ENCODE results near the gene PNRC2. TPM values are rescaled to one million over a fixed set of nuclear protein-coding genes. Genes with fewer than 3 reads are reported as not detected.

PNRC2 gene
- total RNA-seq, 1 experiment from 2014 or later = 67.7 TPM

GRCh38 chr1:23927097-23927496 lies 32.5 kb upstream of the PNRC2 start:
- Histone ChIP-seq H3K36me3 (ENCODE audit: low read depth) (no peaks in the 10 kb centered on the region), H3K9me3 (ENCODE audit: insufficient read depth, low read depth) (no peaks in the 10 kb centered on the region), H3F3A (ENCODE audit: insufficient read depth, low read depth) (no peaks in the 10 kb centered on the region), H3K27ac (no peak overlapping the region), H3K4me1 (replicated peaks; ENCODE audit: insufficient read depth) (no peaks in the 10 kb centered on the region), H4K20me1 (ENCODE audit: insufficient read depth) (no peaks in the 10 kb centered on the region), H3K27me3 (ENCODE audit: insufficient read depth, low read depth) (no peaks in the 10 kb centered on the region), H3K9me2 (ENCODE audit: insufficient read depth) (no peaks in the 10 kb centered on the region), H3K4me2 (no peak overlapping the region), H3K4me3 (no peak overlapping the region), H2AFZ (no peak overlapping the region), H3K79me2 (ENCODE audit: low read depth) (no peaks in the 10 kb centered on the region)
- DNase-seq = no peak
- TF ChIP-seq EZH2 (IDR thresholded peaks at IDR 0.05; ENCODE audit: low read depth) (no peak), CTCF (conservative IDR thresholded peaks at IDR 0.05) (no peak)
- ChIA-PET POLR2A (ENCODE audit: unreplicated experiment) (no interaction called here), CTCF (no interaction called here)
- BruUV-seq (replicated peaks) = no TSS peak
- intact Hi-C loops (cut with micrococcal nuclease; ENCODE audit: unreplicated experiment) = no loop called here

- H3K36me3 ChIP-seq (ENCODE audit: low read depth) = no peaks in the 10 kb centered on the region
- no peak overlapping the region for H3K27ac ChIP-seq
- CTCF ChIA-PET = no interaction called here
- no peaks in the 10 kb centered on the region for H3K9me3 ChIP-seq (ENCODE audit: insufficient read depth, low read depth)
- H2AFZ ChIP-seq = no peak overlapping the region
- no peak for DNase-seq
- no peaks in the 10 kb centered on the region for H3K9me2 ChIP-seq (ENCODE audit: insufficient read depth)
- no peaks in the 10 kb centered on the region for H3F3A ChIP-seq (ENCODE audit: insufficient read depth, low read depth)
- no peak for TF ChIP-seq CTCF (conservative IDR thresholded peaks at IDR 0.05)
- no peak for TF ChIP-seq EZH2 (IDR thresholded peaks at IDR 0.05; ENCODE audit: low read depth)
- no peak overlapping the region for H3K4me3 ChIP-seq
- POLR2A ChIA-PET (ENCODE audit: unreplicated experiment) = no interaction called here
- no peaks in the 10 kb centered on the region for H3K79me2 ChIP-seq (ENCODE audit: low read depth)
- H3K4me2 ChIP-seq = no peak overlapping the region
- BruUV-seq (replicated peaks) = no TSS peak
- intact Hi-C loops (cut with micrococcal nuclease; ENCODE audit: unreplicated experiment) = no loop called here
- H3K27me3 ChIP-seq (ENCODE audit: insufficient read depth, low read depth) = no peaks in the 10 kb centered on the region
- no peaks in the 10 kb centered on the region for H3K4me1 ChIP-seq (replicated peaks; ENCODE audit: insufficient read depth)
- H4K20me1 ChIP-seq (ENCODE audit: insufficient read depth) = no peaks in the 10 kb centered on the region
Observed at GRCh38 chr1:23928789-23929188, 30.8 kb upstream of the PNRC2 start.

GRCh38 chr1:23930270-23930669 lies 29.4 kb upstream of the PNRC2 start:
- H3K9me3 ChIP-seq (ENCODE audit: insufficient read depth, low read depth) = no peaks in the 10 kb centered on the region

More at GRCh38 chr1:23930270-23930669, 29.4 kb upstream of the PNRC2 start:
- Histone ChIP-seq H3K4me3 (no peak overlapping the region), H4K20me1 (ENCODE audit: insufficient read depth) (no peaks in the 10 kb centered on the region), H2AFZ (no peak overlapping the region), H3K4me1 (replicated peaks; ENCODE audit: insufficient read depth) (no peaks in the 10 kb centered on the region), H3K27ac (no peak overlapping the region), H3K4me2 (no peak overlapping the region), H3K27me3 (ENCODE audit: insufficient read depth, low read depth) (no peaks in the 10 kb centered on the region), H3K9me2 (ENCODE audit: insufficient read depth) (no peaks in the 10 kb centered on the region), H3K79me2 (ENCODE audit: low read depth) (no peaks in the 10 kb centered on the region), H3K36me3 (ENCODE audit: low read depth) (no peaks in the 10 kb centered on the region), H3F3A (ENCODE audit: insufficient read depth, low read depth) (no peaks in the 10 kb centered on the region)
- no peak for TF ChIP-seq CTCF (conservative IDR thresholded peaks at IDR 0.05)
- no peak for TF ChIP-seq EZH2 (IDR thresholded peaks at IDR 0.05; ENCODE audit: low read depth)
- POLR2A ChIA-PET (ENCODE audit: unreplicated experiment) = no interaction called here
- intact Hi-C loops (cut with micrococcal nuclease; ENCODE audit: unreplicated experiment) = no loop called here
- no peak for DNase-seq
- no TSS peak for BruUV-seq (replicated peaks)
- CTCF ChIA-PET = no interaction called here

Data from PC-9 (cell line).